Measurements from ENCODE around the gene CD177. TPM values are rescaled to one million over a fixed set of nuclear protein-coding genes. Genes with fewer than 3 reads are reported as not detected.
"Not testable (repeated sequence)": the region's sequence is repeated elsewhere in the genome, so short reads cannot be mapped to it uniquely, and the experiment has no call there.

Gene CD177
- total RNA-seq, 1 donor from 2014 or later, result not detected

GRCh38 chr19:43316591-43317319, 36.7 kb upstream of the CD177 start:
- TF ChIP-seq CTCF (IDR thresholded peaks at IDR 0.05; ENCODE audit: unreplicated experiment), result no peak
- Mint-ChIP-seq H3K27me3 (ENCODE audit: low read depth) (no peaks in the 10 kb centered on the region), H3K9me3 (peaks cover 67% of the 10 kb centered on the region), H3K4me3 (no peak overlapping the region), H3K4me1 (no peaks in the 10 kb centered on the region), H3K36me3 (no peaks in the 10 kb centered on the region), H3K27ac (no peak overlapping the region)
- DNase-seq (ENCODE audit: low spot score in 2 of 2, unreplicated experiment in 2 of 2), result no peak

- Mint-ChIP-seq H3K4me1 (no peaks in the 10 kb centered on the region), H3K9me3 (peaks cover 59% of the 10 kb centered on the region)
These were observed 35.3 kb upstream of the CD177 start for GRCh38 chr19:43318203-43318602.

GRCh38 chr19:43318796-43319314, 34.6 kb upstream of the CD177 start:
- Mint-ChIP-seq H3K36me3 (no peaks in the 10 kb centered on the region), H3K4me1 (no peaks in the 10 kb centered on the region), H3K4me3 (no peak overlapping the region), H3K9me3 (peaks cover 55% of the 10 kb centered on the region), H3K27ac (no peak overlapping the region), H3K27me3 (ENCODE audit: low read depth) (no peaks in the 10 kb centered on the region)
- no peak for DNase-seq (ENCODE audit: low spot score in 2 of 2, unreplicated experiment in 2 of 2)
- TF ChIP-seq CTCF (IDR thresholded peaks at IDR 0.05; ENCODE audit: unreplicated experiment), result no peak

More at GRCh38 chr19:43318203-43318602, 35.3 kb upstream of the CD177 start:
- DNase-seq (ENCODE audit: low spot score in 2 of 2, unreplicated experiment in 2 of 2), result no peak
- Mint-ChIP-seq H3K27ac (no peak overlapping the region), H3K36me3 (no peaks in the 10 kb centered on the region), H3K4me3 (no peak overlapping the region), H3K27me3 (ENCODE audit: low read depth) (no peaks in the 10 kb centered on the region)
- no peak for TF ChIP-seq CTCF (IDR thresholded peaks at IDR 0.05; ENCODE audit: unreplicated experiment)

DNA sequence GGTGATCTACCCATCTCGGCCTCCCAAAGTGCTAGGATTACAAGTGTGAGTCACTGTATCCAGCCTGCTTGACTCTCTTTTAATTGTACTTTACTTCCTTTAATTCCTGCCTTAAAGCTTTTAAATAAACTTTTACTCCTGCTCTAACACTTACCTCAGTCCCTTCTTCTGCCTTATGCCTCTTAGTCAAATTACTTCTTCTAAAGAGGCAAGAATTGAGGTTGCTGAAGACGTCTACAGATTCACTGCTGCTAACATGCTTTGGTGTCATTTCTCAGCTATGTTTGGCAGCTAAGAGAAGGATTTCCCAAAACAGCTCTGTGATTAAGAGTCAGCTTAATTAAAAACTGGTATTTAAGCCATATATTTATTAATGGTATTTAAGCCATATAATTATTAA, 32.9 kb upstream of the CD177 start:
- Mint-ChIP-seq H3K36me3 (no peaks in the 10 kb centered on the region), H3K27ac (no peak overlapping the region), H3K9me3 (peaks cover 40% of the 10 kb centered on the region), H3K4me3 (no peak overlapping the region), H3K4me1 (no peaks in the 10 kb centered on the region), H3K27me3 (ENCODE audit: low read depth) (no peaks in the 10 kb centered on the region)
- no peak for DNase-seq (ENCODE audit: low spot score in 2 of 2, unreplicated experiment in 2 of 2)
- TF ChIP-seq CTCF (IDR thresholded peaks at IDR 0.05; ENCODE audit: unreplicated experiment), result no peak

DNA sequence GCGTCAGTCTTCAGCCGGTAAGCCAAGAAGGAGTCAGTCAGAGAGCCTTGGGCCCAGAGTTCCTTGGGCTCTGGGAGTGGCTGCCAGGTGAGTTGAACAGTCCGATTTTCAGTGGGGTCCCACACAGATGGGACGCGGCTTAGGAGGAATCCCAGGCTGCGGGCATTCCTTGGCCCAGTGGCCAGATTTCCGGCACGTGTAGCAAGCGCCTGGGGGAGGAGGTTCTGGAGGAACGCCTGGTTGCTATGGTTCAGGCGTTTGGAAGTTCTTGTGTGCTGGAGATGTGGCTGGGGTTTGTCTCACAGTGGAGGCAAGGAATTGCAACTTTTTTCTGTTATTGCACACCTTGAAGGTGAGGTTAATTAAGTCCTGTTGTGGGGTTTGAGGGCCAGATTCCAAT, 26.7 kb upstream of the CD177 start:
- not testable (repeated sequence) for H3K27me3 Mint-ChIP-seq (ENCODE audit: low read depth); H3K27ac Mint-ChIP-seq; H3K36me3 Mint-ChIP-seq; H3K4me3 Mint-ChIP-seq; DNase-seq (ENCODE audit: low spot score in 2 of 2, unreplicated experiment in 2 of 2); H3K4me1 Mint-ChIP-seq
- peaks cover 21% of the 10 kb centered on the region for H3K9me3 Mint-ChIP-seq

DNA sequence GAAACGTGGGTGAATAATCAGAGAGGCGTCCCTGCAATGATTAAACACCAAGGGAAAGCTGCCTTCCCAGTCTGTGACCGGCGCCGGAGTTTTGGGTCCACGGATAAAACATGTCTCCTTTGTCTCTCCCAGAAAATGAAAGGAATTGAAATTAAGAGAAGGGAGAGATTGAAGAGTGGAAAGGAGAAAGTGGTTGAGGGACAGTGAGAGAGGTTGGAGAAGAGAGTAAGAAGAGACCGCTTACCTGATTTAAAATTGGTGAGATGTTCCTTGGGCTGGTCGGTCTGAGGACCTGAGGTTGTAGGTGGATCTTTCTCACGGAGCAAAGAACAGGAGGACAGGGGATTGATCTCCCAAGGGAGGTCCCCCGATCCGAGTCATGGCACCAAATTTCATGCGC, 24.9 kb upstream of the CD177 start:
- H3K27me3 Mint-ChIP-seq (ENCODE audit: low read depth); H3K27ac Mint-ChIP-seq; H3K4me3 Mint-ChIP-seq; H3K4me1 Mint-ChIP-seq; H3K36me3 Mint-ChIP-seq; DNase-seq (ENCODE audit: low spot score in 2 of 2, unreplicated experiment in 2 of 2): not testable (repeated sequence)
- peaks cover 29% of the 10 kb centered on the region for H3K9me3 Mint-ChIP-seq

DNA sequence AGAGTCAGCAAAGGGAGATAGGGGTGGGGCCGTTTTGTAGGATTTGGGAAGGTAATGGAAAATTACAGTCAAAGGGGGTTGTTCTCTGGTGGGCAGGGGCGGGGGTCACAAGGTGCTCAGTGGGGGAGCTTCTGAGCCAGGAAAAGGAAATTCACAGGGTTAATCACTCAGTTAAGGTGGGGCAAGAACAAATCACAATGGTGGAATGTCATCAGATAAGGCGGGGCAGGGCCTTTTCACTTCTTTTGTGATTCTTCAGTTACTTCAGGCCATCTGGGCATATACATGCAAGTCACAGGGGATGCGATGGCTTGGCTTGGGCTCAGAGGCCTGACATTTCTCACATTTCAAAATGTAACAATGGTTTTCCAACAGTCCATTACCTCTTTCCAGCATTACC, 24.4 kb upstream of the CD177 start:
- not testable (repeated sequence) for DNase-seq (ENCODE audit: low spot score in 2 of 2, unreplicated experiment in 2 of 2); H3K4me1 Mint-ChIP-seq; H3K27ac Mint-ChIP-seq; H3K27me3 Mint-ChIP-seq (ENCODE audit: low read depth); H3K36me3 Mint-ChIP-seq; H3K4me3 Mint-ChIP-seq
- H3K9me3 Mint-ChIP-seq, result peaks cover 32% of the 10 kb centered on the region
